CD4-positive, CD25-positive, alpha-beta regulatory T cell (primary cell): Measurements from ENCODE around the gene RSPH1. TPM values are rescaled to one million over a fixed set of nuclear protein-coding genes. Genes with fewer than 3 reads are reported as not detected.

ENCODE experiments used
- ATAC-seq, 2 donors: fragments of 150-1000 bp; cut with Tn5 transposase; one replicate each; pipeline ENCODE4 v1.10.0; 2021; ENCODE audit warnings: low read depth in 2 of 2, moderate number of reproducible peaks in 2 of 2, moderate library complexity in 1 of 2
- DNase-seq, 3 donors: peaks; one replicate each; pipeline versions ENCODE4 v3.0.0 to v3.0.0-alpha.2; 2012 to 2022; ENCODE audit warnings: mixed read lengths in 1 of 3
- H3K27ac ChIP-seq: one replicate; pipeline ENCODE4 v1.7.0; 2013; ENCODE audit warnings: mild to moderate bottlenecking, low read length; ENCODE audit not compliant: insufficient read depth, poor library complexity, severe bottlenecking
- H3K27me3 ChIP-seq: one replicate; pipeline ENCODE4 v1.7.0; 2013; ENCODE audit warnings: low read length; ENCODE audit not compliant: control insufficient read depth, insufficient read depth
- H3K36me3 ChIP-seq: one replicate; pipeline ENCODE4 v1.7.0; 2013; ENCODE audit warnings: mild to moderate bottlenecking, low read length, moderate library complexity; ENCODE audit not compliant: control insufficient read depth, insufficient read depth
- H3K4me1 ChIP-seq: 2 replicates; pipeline ENCODE4 v1.7.0; 2013; ENCODE audit warnings: mild to moderate bottlenecking, low read length; ENCODE audit not compliant: insufficient read depth, control insufficient read depth, poor library complexity, severe bottlenecking
- H3K4me3 ChIP-seq: one replicate; pipeline ENCODE4 v1.7.0; 2013; ENCODE audit warnings: low read depth, mild to moderate bottlenecking, low read length, moderate library complexity
- H3K9me3 ChIP-seq, 2 experiments: 1 replicate in 1 of 2; 2 replicates in 1 of 2; pipeline ENCODE4 v1.7.0; 2013; ENCODE audit warnings: low read length in 2 of 2, mild to moderate bottlenecking in 1 of 2, moderate library complexity in 1 of 2; ENCODE audit not compliant: control insufficient read depth in 2 of 2
- H3K27ac Mint-ChIP-seq, 3 donors: one replicate each; pipeline ENCODE4 v1.8.0; 2020 to 2022; ENCODE audit warnings: mild to moderate bottlenecking in 3 of 3, mixed read lengths in 3 of 3, moderate library complexity in 2 of 3
- H3K27me3 Mint-ChIP-seq: one replicate; pipeline ENCODE4 v1.8.0; 2022; ENCODE audit warnings: mild to moderate bottlenecking, mixed read lengths
- H3K36me3 Mint-ChIP-seq: one replicate; pipeline ENCODE4 v1.8.0; 2020; ENCODE audit warnings: mixed read lengths
- H3K4me1 Mint-ChIP-seq, 4 donors: one replicate each; pipeline ENCODE4 v1.8.0; 2020 to 2022; ENCODE audit warnings: mixed read lengths in 4 of 4, mild to moderate bottlenecking in 1 of 4
- H3K4me3 Mint-ChIP-seq, 4 donors: one replicate each; pipeline ENCODE4 v1.8.0; 2020 to 2022; ENCODE audit warnings: mild to moderate bottlenecking in 4 of 4, mixed read lengths in 4 of 4, moderate library complexity in 3 of 4
- H3K9me3 Mint-ChIP-seq, 7 donors: one replicate each; pipeline ENCODE4 v1.8.0; 2020 to 2022; ENCODE audit warnings: mixed read lengths in 7 of 7, mild to moderate bottlenecking in 3 of 7, moderate library complexity in 2 of 7
- polyA plus RNA-seq, 4 donors: library from polyadenylated mRNA; unstranded; fragments of 300-500 nt; fragmentation: Illumina TruSeq; gene quantifications; one replicate each; pipeline ENCODE4 v1.2.3, GENCODE V29; 2021
- total RNA-seq: library from RNA; stranded (reverse); gene quantifications from one replicate; pipeline ENCODE4 v1.2.3, GENCODE V29; 2022

The RSPH1 gene
- total and polyA plus RNA-seq, 5 donors from 2014 or later, result 0.25 TPM; not detected in 4

DNA sequence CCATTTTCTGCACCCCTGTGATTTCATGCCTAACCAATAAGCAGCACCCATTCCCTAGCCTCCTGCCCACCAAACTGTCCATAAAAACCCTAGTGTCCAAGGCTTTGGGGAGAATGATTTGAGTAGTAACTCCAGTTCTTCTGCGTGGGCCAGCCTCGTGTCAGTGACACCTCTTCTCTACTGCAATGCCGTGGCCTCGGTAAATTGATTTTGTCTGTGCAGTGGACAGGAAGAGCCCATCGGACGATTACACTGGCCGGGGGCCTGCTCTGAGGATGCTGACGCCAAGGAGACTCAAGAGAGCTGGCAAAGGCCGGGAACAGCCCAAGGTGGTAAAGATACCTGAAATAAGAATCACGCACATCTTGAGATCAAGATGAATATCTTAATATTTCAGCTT lies 29.3 kb downstream of the RSPH1 start:
- Mint-ChIP-seq H3K27ac (no peak overlapping the region), H3K36me3 (no peaks in the 10 kb centered on the region), H3K4me1 (peaks cover 16 to 46% (median 32%) of the 10 kb centered on the region in 4 donors), H3K9me3 (no peaks in the 10 kb centered on the region), H3K27me3 (peaks cover 2% of the 10 kb centered on the region), H3K4me3 (no peak overlapping the region)
- Histone ChIP-seq H3K4me3 (no peak overlapping the region), H3K27ac (no peak overlapping the region), H3K9me3 (no peaks in the 10 kb centered on the region), H3K36me3 (no peaks in the 10 kb centered on the region), H3K27me3 (no peaks in the 10 kb centered on the region), H3K4me1 (peaks cover 35% of the 10 kb centered on the region)
- DNase-seq (no peak), ATAC-seq (no peak)

DNA sequence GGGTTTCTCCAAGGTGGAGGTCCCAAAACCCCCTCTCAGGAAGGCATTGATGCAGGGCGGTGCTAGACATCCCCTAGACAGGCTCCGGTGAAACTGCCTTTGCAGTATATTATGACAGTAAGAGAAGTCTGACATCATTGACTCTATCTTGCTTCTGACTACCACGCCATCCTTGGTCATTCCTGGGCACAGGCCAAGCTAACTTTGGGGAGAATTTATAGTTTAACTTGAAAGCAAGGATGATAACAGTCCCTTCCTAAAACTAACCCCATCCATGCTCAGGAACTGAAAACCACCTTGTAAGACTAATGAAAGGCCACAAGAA lies 30.3 kb downstream of the RSPH1 start:
- peaks cover 16 to 55% (median 42%) of the 10 kb centered on the region in 4 donors for H3K4me1 Mint-ChIP-seq
- H3K27ac Mint-ChIP-seq, result peak overlapping the region in 1 of 3 donors; percentile 93
- no peaks in the 10 kb centered on the region for H3K9me3 ChIP-seq
- DNase-seq, result no peak
- no peaks in the 10 kb centered on the region for H3K27me3 ChIP-seq
- no peaks in the 10 kb centered on the region for H3K36me3 ChIP-seq
- ATAC-seq, result no peak
- no peaks in the 10 kb centered on the region for H3K36me3 Mint-ChIP-seq
- H3K4me3 ChIP-seq, result no peak overlapping the region
- H3K27ac ChIP-seq, result no peak overlapping the region
- H3K4me1 ChIP-seq, result peaks cover 45% of the 10 kb centered on the region
- H3K9me3 Mint-ChIP-seq, result no peaks in the 10 kb centered on the region
- peak overlapping the region in 1 of 4 donors; percentile 18 for H3K4me3 Mint-ChIP-seq
- no peaks in the 10 kb centered on the region for H3K27me3 Mint-ChIP-seq

- Mint-ChIP-seq H3K4me1 (peaks cover 16 to 61% (median 47%) of the 10 kb centered on the region in 4 donors), H3K27me3 (no peaks in the 10 kb centered on the region), H3K27ac (peak overlapping the region; percentile 79 to 93 (median 82)), H3K36me3 (no peaks in the 10 kb centered on the region), H3K4me3 (peak overlapping the region in 3 of 4 donors; percentile 0 to 38 (median 18)), H3K9me3 (no peaks in the 10 kb centered on the region)
- no peak for DNase-seq
- H3K9me3 ChIP-seq, result no peaks in the 10 kb centered on the region
- H3K36me3 ChIP-seq, result no peaks in the 10 kb centered on the region
- no peak overlapping the region for H3K4me3 ChIP-seq
- no peaks in the 10 kb centered on the region for H3K27me3 ChIP-seq
- ATAC-seq, result no peak
- H3K27ac ChIP-seq, result peak overlapping the region; percentile 69
- H3K4me1 ChIP-seq, result peaks cover 50% of the 10 kb centered on the region
Measured at GRCh38 chr21:42465008-42465802, 30.8 kb downstream of the RSPH1 start.

- Mint-ChIP-seq H3K27me3 (no peaks in the 10 kb centered on the region), H3K36me3 (no peaks in the 10 kb centered on the region), H3K9me3 (no peaks in the 10 kb centered on the region), H3K27ac (peak overlapping the region in 2 of 3 donors; percentile 82 to 93), H3K4me3 (peak overlapping the region; percentile 8 to 80 (median 68)), H3K4me1 (peaks cover 16 to 66% (median 49%) of the 10 kb centered on the region in 4 donors)
- Histone ChIP-seq H3K27me3 (no peaks in the 10 kb centered on the region), H3K4me3 (peak overlapping the region; percentile 19), H3K36me3 (no peaks in the 10 kb centered on the region), H3K9me3 (no peaks in the 10 kb centered on the region), H3K27ac (peak overlapping the region; percentile 69), H3K4me1 (peaks cover 50% of the 10 kb centered on the region)
- DNase-seq (peak; percentile 44 to 81 (median 62)), ATAC-seq (peak; percentile 66 to 68)
Measured at GRCh38 chr21:42463861-42464515, 32.0 kb downstream of the RSPH1 start.

GRCh38 chr21:42461881-42462877 lies 33.8 kb downstream of the RSPH1 start:
- H3K9me3 Mint-ChIP-seq, result no peaks in the 10 kb centered on the region
- DNase-seq (peak in 1 of 3 donors; percentile 40), ATAC-seq (no peak)
- Histone ChIP-seq H3K4me3 (no peak overlapping the region), H3K27ac (no peak overlapping the region), H3K4me1 (peaks cover 50% of the 10 kb centered on the region), H3K36me3 (no peaks in the 10 kb centered on the region), H3K9me3 (no peaks in the 10 kb centered on the region), H3K27me3 (no peaks in the 10 kb centered on the region)
- no peaks in the 10 kb centered on the region for H3K36me3 Mint-ChIP-seq
- H3K27me3 Mint-ChIP-seq, result no peaks in the 10 kb centered on the region
- peaks cover 16 to 64% (median 50%) of the 10 kb centered on the region in 4 donors for H3K4me1 Mint-ChIP-seq
- H3K27ac Mint-ChIP-seq, result peak overlapping the region in 2 of 3 donors; percentile 1 to 96
- peak overlapping the region in 3 of 4 donors; percentile 9 to 50 (median 11) for H3K4me3 Mint-ChIP-seq

DNA sequence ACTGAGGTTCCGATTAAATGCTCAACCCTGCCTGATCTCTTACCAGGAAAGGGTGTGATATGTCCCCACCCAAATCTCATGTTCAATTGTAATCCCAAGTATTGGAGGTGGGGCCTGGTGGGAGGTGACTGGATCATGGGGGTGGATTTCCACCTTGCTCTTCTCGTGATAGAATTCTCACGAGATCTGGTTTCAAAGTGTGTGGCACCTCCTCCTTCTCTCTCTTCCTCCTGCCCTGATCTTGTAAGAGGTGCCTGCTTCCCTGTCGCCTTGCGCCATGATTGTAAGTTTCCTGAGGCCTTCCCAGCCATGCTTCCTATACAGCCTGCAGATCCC lies 34.9 kb downstream of the RSPH1 start:
- DNase-seq (no peak), ATAC-seq (no peak)
- H3K9me3 Mint-ChIP-seq, result no peaks in the 10 kb centered on the region
- peak overlapping the region; percentile 89 to 96 (median 92) for H3K27ac Mint-ChIP-seq
- Histone ChIP-seq H3K27me3 (no peaks in the 10 kb centered on the region), H3K4me1 (peaks cover 58% of the 10 kb centered on the region), H3K36me3 (no peaks in the 10 kb centered on the region), H3K27ac (peak overlapping the region; percentile 75), H3K4me3 (peak overlapping the region; percentile 19), H3K9me3 (no peaks in the 10 kb centered on the region)
- H3K4me3 Mint-ChIP-seq, result peak overlapping the region in 3 of 4 donors; percentile 26 to 79 (median 34)
- no peaks in the 10 kb centered on the region for H3K27me3 Mint-ChIP-seq
- no peaks in the 10 kb centered on the region for H3K36me3 Mint-ChIP-seq
- H3K4me1 Mint-ChIP-seq, result peaks cover 16 to 72% (median 60%) of the 10 kb centered on the region in 4 donors
